HCT116 (cell line): ENCODE results near the gene ACSS2. TPM values are rescaled to one million over a fixed set of nuclear protein-coding genes. Genes with fewer than 3 reads are reported as not detected.

Source experiments
- ATAC-seq: fragments of 200-7000 bp; cut with Tn5 transposase; 2 replicates; pipeline ENCODE4 v1.9.1; 2020; ENCODE audit warnings: mild to moderate bottlenecking, moderate library complexity
- BruUV-seq: library from RNA; stranded (reverse); fragments of 400-500 nt; replicated peaks from 2 replicates; lab custom pipeline; 2021; lab: Mats Ljungman, UMichigan
- CTCF ChIA-PET: fragments of 300-600 bp; sonication (Branson Sonifier 250); formaldehyde crosslinking; loops from one replicate; lab custom pipeline; 2021; ENCODE audit warnings: antibody characterized with exemption; lab: Charles Lee
- POLR2A ChIA-PET: fragments of 300-600, 350-600 bp; sonication (Branson Sonifier 250); formaldehyde crosslinking; loops from one replicate; lab custom pipeline; 2021; ENCODE audit warnings: antibody characterized with exemption; lab: Charles Lee
- RAD21 ChIA-PET, 2 experiments: fragments of 300-600 bp; sonication (Branson Sonifier 250); formaldehyde crosslinking; loops; one replicate each; lab custom pipeline; 2023; ENCODE audit warnings: low total read pairs in 2 of 2; ENCODE audit not compliant: uncharacterized antibody in 2 of 2, unreplicated experiment in 2 of 2, low non-redundant PET in 1 of 2; lab: Charles Lee
- DNase-seq: peaks from one replicate; pipeline ENCODE4 v3.0.0-alpha.2; 2010; ENCODE audit warnings: low read depth, low spot score
- H2AFZ ChIP-seq: fragments of 200-600 bp; shearing (Covaris generic), sonication (generic); 2 replicates; pipeline ENCODE4 v1.6.1; 2017; ENCODE audit warnings: low read depth, mixed run types, mixed read lengths, antibody characterized with exemption, low read length; ENCODE audit not compliant: poor library complexity, severe bottlenecking
- H3K27ac ChIP-seq: 2 replicates; pipeline ENCODE4 v1.5.1; 2012; ENCODE audit warnings: low read depth, low read length
- H3K27me3 ChIP-seq: fragments of 200-600 bp; sonication (generic); 2 replicates; pipeline ENCODE4 v1.6.1; 2016; ENCODE audit warnings: mixed run types, low read length, mixed read lengths; ENCODE audit not compliant: insufficient read depth
- H3K36me3 ChIP-seq, 2 experiments: fragments of 200-500 bp in 1 of 2; fragments of 200-600 bp in 1 of 2; sonication (Bioruptor generic) in 1 of 2; sonication (generic) in 1 of 2; 2 replicates each; pipeline versions ENCODE4 v1.5.1 to v1.6.1; 2014 to 2016; ENCODE audit warnings: low read length in 2 of 2, inconsistent platforms in 1 of 2, mixed read lengths in 1 of 2, mixed run types in 1 of 2; ENCODE audit not compliant: insufficient read depth in 2 of 2, control insufficient read depth in 1 of 2
- H3K4me1 ChIP-seq, 2 experiments: fragments of 200-600 bp in 1 of 2; sonication (generic) in 1 of 2; 2 replicates each; pipeline versions ENCODE4 v1.5.1 to v1.6.1; 2012 to 2017; ENCODE audit warnings: low read length in 2 of 2, inconsistent platforms in 1 of 2, mild to moderate bottlenecking in 1 of 2, mixed read lengths in 1 of 2, mixed run types in 1 of 2, moderate library complexity in 1 of 2; ENCODE audit not compliant: insufficient read depth in 2 of 2, control insufficient read depth in 1 of 2
- H3K4me2 ChIP-seq: fragments of 200-600 bp; sonication (generic); 2 replicates; pipeline ENCODE4 v1.6.1; 2017; ENCODE audit warnings: mixed run types, low read length, mixed read lengths
- H3K4me3 ChIP-seq, 2 experiments: fragments of 200-600 bp in 1 of 2; sonication (generic) in 1 of 2; replicated peaks in 1 of 2; 2 replicates each; pipeline ENCODE4 v1.5.1; 2011 to 2016; ENCODE audit warnings: low read length in 2 of 2, control low read depth in 1 of 2, low read depth in 1 of 2, mild to moderate bottlenecking in 1 of 2, mixed read lengths in 1 of 2, mixed run types in 1 of 2
- H3K79me2 ChIP-seq: fragments of 200-600 bp; sonication (generic); 2 replicates; pipeline ENCODE4 v1.6.1; 2017; ENCODE audit warnings: mild to moderate bottlenecking, mixed run types, low read length, moderate library complexity, mixed read lengths; ENCODE audit not compliant: insufficient read depth
- H3K9ac ChIP-seq: fragments of 200-600 bp; sonication (generic); 2 replicates; pipeline ENCODE4 v1.6.1; 2016; ENCODE audit warnings: low read length, mixed read lengths
- H3K9me2 ChIP-seq: fragments of 200-600 bp; sonication (generic), shearing (Covaris generic); 2 replicates; pipeline ENCODE4 v1.6.1; 2017; ENCODE audit warnings: mixed run types, mild to moderate bottlenecking, moderate library complexity; ENCODE audit not compliant: insufficient read depth
- H3K9me3 ChIP-seq, 2 experiments: fragments of 200-500 bp in 1 of 2; fragments of 200-600 bp in 1 of 2; sonication (Bioruptor generic) in 1 of 2; sonication (generic) in 1 of 2; 2 replicates each; pipeline ENCODE4 v1.6.1; 2014 to 2017; ENCODE audit warnings: low read length in 2 of 2, mixed read lengths in 2 of 2, inconsistent platforms in 1 of 2, low read depth in 1 of 2, mild to moderate bottlenecking in 1 of 2, mixed run types in 1 of 2, moderate library complexity in 1 of 2; ENCODE audit not compliant: control insufficient read depth in 1 of 2, insufficient read depth in 1 of 2
- H4K20me1 ChIP-seq: fragments of 200-600 bp; sonication (generic), shearing (Covaris generic); 2 replicates; pipeline ENCODE4 v1.6.1; 2017; ENCODE audit warnings: mixed run types, mild to moderate bottlenecking, moderate library complexity; ENCODE audit not compliant: insufficient read depth
- CBX3 ChIP-seq: IDR thresholded peaks from 2 replicates; pipeline ENCODE4 v1.6.1; 2012; ENCODE audit warnings: low read depth
- ELF1 ChIP-seq: IDR thresholded peaks from 2 replicates; pipeline ENCODE4 v1.6.1; 2012; ENCODE audit warnings: low read depth, borderline replicate concordance
- FOSL1 ChIP-seq: IDR thresholded peaks from 2 replicates; pipeline ENCODE4 v1.6.1; 2012; ENCODE audit warnings: low read depth
- JUND ChIP-seq: IDR thresholded peaks from 2 replicates; pipeline ENCODE4 v1.6.1; 2012
- POLR2AphosphoS5 ChIP-seq: IDR thresholded peaks from 2 replicates; pipeline ENCODE4 v1.6.1; 2011; ENCODE audit warnings: mild to moderate bottlenecking, low read depth, low read length, moderate library complexity
- TCF7L2 ChIP-seq: IDR thresholded peaks from 2 replicates; pipeline ENCODE4 v1.7.0; 2011; ENCODE audit warnings: borderline replicate concordance, inconsistent platforms; ENCODE audit not compliant: insufficient read depth, insufficient read length; ENCODE audit errors: extremely low read depth
- ZFX ChIP-seq: fragments of 450-650 bp; IDR thresholded peaks from 2 replicates; pipeline ENCODE4 v1.6.1; 2017
- ZNF274 ChIP-seq: fragments of 200-500 bp; sonication (Bioruptor generic); IDR thresholded peaks from 2 replicates; pipeline ENCODE4 v1.6.1; 2014; ENCODE audit warnings: mild to moderate bottlenecking, low read depth, low read length, inconsistent platforms
- intact Hi-C: fragments of 100-400 bp; cut with micrococcal nuclease; formaldehyde crosslinking; loops from 2 replicates; pipeline ENCODE4 v1.10.0; 2022
- total RNA-seq: library from RNA; stranded (reverse); gene quantifications from one replicate; pipeline ENCODE4 v1.2.1, GENCODE V29; 2021; ENCODE audit not compliant: unreplicated experiment
- TF ChIP-seq, protein P1 (sequence below): IDR thresholded peaks from 2 replicates; pipeline ENCODE4 v1.6.1; 2012
- TF ChIP-seq, protein P2 (sequence below): IDR thresholded peaks from 2 replicates; pipeline ENCODE4 v1.6.1; 2011; ENCODE audit warnings: mild to moderate bottlenecking, low read length, moderate library complexity; ENCODE audit not compliant: insufficient replicate concordance; ENCODE audit errors: extremely low read depth
- TF ChIP-seq, protein P3 (sequence below): IDR thresholded peaks from 2 replicates; pipeline ENCODE4 v1.6.1; 2012; ENCODE audit warnings: low read depth

The ACSS2 gene
- total RNA-seq, 1 experiment from 2014 or later, result 71.7 TPM

DNA sequence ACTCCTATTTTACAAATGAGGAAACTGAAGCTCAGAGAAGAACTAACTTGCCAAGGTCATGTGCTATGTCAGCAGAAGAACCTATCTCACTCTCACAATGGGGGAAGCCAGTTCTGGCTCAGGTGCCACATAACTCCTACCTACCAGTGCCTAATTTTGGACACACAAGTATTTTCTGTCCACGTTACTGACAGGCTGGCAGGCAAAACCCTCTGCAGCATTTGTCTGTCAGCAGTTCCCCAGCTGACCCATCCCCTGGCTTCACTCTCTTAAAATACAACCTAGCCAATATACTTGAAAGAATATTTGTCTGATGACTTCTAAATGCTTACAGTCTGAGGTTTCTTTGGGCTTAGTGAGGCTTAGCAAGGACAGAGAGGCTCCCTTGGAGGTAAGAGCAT, 63.7 kb downstream of the ACSS2 start:
- Histone ChIP-seq H3K27ac (no peak overlapping the region), H3K9me3 (no peaks in the 10 kb centered on the region), H3K4me1 (no peaks in the 10 kb centered on the region), H3K4me3 (no peak overlapping the region), H3K36me3 (peaks cover 27 to 57% of the 10 kb centered on the region in 2 experiments), H3K9ac (no peak overlapping the region), H3K9me2 (no peaks in the 10 kb centered on the region), H2AFZ (no peak overlapping the region), H3K27me3 (no peaks in the 10 kb centered on the region), H3K79me2 (no peaks in the 10 kb centered on the region), H4K20me1 (no peaks in the 10 kb centered on the region), H3K4me2 (no peak overlapping the region)
- RAD21 ChIA-PET, result no interaction called here
- no peak for DNase-seq
- POLR2A ChIA-PET, result interaction anchor here (1.0 kb wide), 1 partner anchor 16 kb away, joined by 3 read pairs; the partner anchor contains the start of genes GSS and MYH7B
- CTCF ChIA-PET, result no interaction called here
- ATAC-seq, result no peak
- intact Hi-C loops, result no loop called here
- TF ChIP-seq, protein P1, sequence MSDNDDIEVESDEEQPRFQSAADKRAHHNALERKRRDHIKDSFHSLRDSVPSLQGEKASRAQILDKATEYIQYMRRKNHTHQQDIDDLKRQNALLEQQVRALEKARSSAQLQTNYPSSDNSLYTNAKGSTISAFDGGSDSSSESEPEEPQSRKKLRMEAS, result no peak
- TF ChIP-seq ELF1, result no peak
- TF ChIP-seq ZFX, result no peak
- TF ChIP-seq, protein P2, sequence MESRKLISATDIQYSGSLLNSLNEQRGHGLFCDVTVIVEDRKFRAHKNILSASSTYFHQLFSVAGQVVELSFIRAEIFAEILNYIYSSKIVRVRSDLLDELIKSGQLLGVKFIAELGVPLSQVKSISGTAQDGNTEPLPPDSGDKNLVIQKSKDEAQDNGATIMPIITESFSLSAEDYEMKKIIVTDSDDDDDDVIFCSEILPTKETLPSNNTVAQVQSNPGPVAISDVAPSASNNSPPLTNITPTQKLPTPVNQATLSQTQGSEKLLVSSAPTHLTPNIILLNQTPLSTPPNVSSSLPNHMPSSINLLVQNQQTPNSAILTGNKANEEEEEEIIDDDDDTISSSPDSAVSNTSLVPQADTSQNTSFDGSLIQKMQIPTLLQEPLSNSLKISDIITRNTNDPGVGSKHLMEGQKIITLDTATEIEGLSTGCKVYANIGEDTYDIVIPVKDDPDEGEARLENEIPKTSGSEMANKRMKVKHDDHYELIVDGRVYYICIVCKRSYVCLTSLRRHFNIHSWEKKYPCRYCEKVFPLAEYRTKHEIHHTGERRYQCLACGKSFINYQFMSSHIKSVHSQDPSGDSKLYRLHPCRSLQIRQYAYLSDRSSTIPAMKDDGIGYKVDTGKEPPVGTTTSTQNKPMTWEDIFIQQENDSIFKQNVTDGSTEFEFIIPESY, result no peak
- BruUV-seq, result no TSS peak

DNA sequence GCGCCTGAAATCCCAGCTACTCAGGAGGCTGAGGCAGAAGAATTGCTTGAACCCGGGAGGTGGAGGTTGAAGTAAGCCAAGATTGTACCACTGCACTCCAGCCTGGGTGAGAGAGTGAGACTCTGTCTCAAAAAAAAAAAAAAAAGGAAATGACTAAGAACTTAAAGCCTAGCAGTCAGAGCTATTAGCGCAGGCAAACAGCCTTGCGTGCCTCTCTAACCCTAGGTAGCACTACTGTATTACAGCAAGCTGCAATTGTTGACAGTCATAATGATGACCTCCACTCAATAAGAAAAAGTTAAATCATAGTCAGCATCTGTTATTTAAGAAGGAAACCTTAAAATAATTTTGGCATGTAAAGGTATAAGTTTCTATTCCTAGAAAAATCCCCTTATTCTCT, 64.8 kb downstream of the ACSS2 start:
- ChIA-PET RAD21 (no interaction called here), POLR2A (no interaction called here), CTCF (interaction anchor here (1.3 kb wide), 1 partner anchor 67 kb away, joined by 3 read pairs; no protein-coding TSS in a partner anchor)
- ATAC-seq, result no peak
- no peak overlapping the region for H3K4me3 ChIP-seq
- intact Hi-C loops, result no loop called here
- BruUV-seq, result no TSS peak
- no peaks in the 10 kb centered on the region for H3K27me3 ChIP-seq
- H3K27ac ChIP-seq, result no peak overlapping the region
- no peaks in the 10 kb centered on the region for H3K9me2 ChIP-seq
- H2AFZ ChIP-seq, result no peak overlapping the region
- no peak overlapping the region for H3K4me2 ChIP-seq
- H3K79me2 ChIP-seq, result no peaks in the 10 kb centered on the region
- no peaks in the 10 kb centered on the region for H4K20me1 ChIP-seq
- DNase-seq, result no peak
- no peak for TF ChIP-seq POLR2AphosphoS5
- no peak for TF ChIP-seq ZFX
- no peak for TF ChIP-seq FOSL1
- no peak for TF ChIP-seq TCF7L2
- no peak for TF ChIP-seq ZNF274
- TF ChIP-seq, protein P3, sequence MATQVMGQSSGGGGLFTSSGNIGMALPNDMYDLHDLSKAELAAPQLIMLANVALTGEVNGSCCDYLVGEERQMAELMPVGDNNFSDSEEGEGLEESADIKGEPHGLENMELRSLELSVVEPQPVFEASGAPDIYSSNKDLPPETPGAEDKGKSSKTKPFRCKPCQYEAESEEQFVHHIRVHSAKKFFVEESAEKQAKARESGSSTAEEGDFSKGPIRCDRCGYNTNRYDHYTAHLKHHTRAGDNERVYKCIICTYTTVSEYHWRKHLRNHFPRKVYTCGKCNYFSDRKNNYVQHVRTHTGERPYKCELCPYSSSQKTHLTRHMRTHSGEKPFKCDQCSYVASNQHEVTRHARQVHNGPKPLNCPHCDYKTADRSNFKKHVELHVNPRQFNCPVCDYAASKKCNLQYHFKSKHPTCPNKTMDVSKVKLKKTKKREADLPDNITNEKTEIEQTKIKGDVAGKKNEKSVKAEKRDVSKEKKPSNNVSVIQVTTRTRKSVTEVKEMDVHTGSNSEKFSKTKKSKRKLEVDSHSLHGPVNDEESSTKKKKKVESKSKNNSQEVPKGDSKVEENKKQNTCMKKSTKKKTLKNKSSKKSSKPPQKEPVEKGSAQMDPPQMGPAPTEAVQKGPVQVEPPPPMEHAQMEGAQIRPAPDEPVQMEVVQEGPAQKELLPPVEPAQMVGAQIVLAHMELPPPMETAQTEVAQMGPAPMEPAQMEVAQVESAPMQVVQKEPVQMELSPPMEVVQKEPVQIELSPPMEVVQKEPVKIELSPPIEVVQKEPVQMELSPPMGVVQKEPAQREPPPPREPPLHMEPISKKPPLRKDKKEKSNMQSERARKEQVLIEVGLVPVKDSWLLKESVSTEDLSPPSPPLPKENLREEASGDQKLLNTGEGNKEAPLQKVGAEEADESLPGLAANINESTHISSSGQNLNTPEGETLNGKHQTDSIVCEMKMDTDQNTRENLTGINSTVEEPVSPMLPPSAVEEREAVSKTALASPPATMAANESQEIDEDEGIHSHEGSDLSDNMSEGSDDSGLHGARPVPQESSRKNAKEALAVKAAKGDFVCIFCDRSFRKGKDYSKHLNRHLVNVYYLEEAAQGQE, result no peak
- TF ChIP-seq CBX3, result no peak
- no peak for TF ChIP-seq JUND
- H3K9ac ChIP-seq, result no peak overlapping the region
- no peaks in the 10 kb centered on the region for H3K9me3 ChIP-seq
- H3K36me3 ChIP-seq, result peaks cover 21 to 59% of the 10 kb centered on the region in 2 experiments; a peak in 3 of 4 replicates
- no peaks in the 10 kb centered on the region for H3K4me1 ChIP-seq
